G401 (cell line): Measurements from ENCODE around the gene ZNF280D. TPM values are rescaled to one million over a fixed set of nuclear protein-coding genes. Genes with fewer than 3 reads are reported as not detected.
A peak's percentile ranks its signal among the peaks of the same experiment; 100 is the strongest.

Experiments
- DNase-seq: peaks from one replicate; pipeline ENCODE4 v3.0.0-alpha.2; 2015; ENCODE audit warnings: low spot score
- in situ Hi-C: cut with HindIII; loops from 2 replicates; pipeline ENCODE4 v1.10.0; 2016; ENCODE audit warnings: low sequenced_read_pairs, mixed read lengths
- total RNA-seq: library from RNA; depleted of rRNA; stranded (reverse); fragments of >200 nt; shearing (Covaris generic); gene quantifications from 2 replicates; pipeline ENCODE4 v1.2.3, GENCODE V29; 2014

ZNF280D gene
- total RNA-seq, 1 experiment from 2014 or later, result 21.4 TPM

DNA sequence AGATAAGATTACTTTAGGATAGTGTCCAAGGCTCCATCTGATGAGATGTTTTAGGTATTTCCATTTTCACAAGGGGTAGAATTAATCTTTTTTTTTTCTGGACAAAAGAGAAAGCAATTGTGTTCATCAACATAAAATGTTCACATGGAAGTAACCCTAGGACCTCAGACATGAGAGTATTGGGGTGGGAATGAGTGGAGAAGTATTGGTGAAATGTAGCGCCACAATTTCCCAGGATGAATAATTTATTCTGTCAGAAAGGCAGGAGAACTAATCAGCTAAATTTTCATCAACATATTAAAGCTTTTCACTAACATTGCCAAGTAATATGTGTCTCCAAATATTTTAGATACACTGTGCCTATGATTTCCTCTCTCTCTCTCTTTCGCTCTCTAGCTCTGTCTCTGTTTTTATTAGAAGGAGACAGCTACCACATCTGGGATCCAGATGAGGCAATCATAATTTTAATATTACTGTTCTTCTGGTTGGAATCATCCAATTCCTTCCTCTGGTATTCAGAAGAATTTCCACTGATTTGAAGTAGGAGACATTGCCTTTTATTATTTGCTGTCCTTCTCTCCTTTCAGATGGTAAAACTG lies 21.6 kb upstream of the ZNF280D start:
- in situ Hi-C loops, result no loop called here
- no peak for DNase-seq

DNA sequence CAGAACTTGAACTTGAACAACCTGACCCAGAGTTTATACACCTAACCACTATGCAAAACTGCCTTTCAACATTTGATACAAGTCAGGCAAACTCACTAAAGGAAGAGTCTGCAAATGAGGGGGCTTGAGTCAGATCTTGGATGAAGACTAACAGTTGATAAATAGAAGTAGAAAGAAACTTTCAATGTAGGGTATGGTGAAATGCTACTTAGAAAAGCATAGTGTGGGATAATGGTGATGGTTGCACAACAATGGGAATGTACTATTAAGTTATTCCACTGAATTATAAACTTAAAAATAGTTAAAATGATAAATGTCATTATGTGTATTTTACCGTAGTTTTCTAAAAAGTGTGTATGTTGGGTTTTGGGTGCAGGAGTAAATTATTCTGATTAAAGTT lies 19.7 kb upstream of the ZNF280D start:
- DNase-seq, result no peak
- in situ Hi-C loops, result no loop called here

DNA sequence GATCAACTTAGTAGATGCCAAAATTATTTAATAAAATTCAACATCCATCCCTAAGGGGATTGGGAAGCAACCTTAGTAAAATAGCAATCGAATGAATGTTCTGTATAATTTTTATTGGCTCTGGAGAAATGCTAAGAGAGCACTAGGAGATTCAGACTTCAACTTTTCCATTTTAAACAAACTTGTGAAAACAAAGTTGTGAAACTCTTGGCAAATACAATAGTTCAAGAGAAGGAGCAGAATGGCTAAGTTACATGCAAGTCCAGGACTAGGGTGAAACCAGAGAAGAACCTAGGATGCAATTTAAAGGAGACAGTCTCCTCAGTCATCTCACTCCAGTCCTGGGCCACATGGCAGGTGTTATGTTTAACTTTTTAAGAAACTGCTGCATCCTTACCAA lies 16.7 kb upstream of the ZNF280D start:
- in situ Hi-C loops, result no loop called here
- DNase-seq, result no peak

DNA sequence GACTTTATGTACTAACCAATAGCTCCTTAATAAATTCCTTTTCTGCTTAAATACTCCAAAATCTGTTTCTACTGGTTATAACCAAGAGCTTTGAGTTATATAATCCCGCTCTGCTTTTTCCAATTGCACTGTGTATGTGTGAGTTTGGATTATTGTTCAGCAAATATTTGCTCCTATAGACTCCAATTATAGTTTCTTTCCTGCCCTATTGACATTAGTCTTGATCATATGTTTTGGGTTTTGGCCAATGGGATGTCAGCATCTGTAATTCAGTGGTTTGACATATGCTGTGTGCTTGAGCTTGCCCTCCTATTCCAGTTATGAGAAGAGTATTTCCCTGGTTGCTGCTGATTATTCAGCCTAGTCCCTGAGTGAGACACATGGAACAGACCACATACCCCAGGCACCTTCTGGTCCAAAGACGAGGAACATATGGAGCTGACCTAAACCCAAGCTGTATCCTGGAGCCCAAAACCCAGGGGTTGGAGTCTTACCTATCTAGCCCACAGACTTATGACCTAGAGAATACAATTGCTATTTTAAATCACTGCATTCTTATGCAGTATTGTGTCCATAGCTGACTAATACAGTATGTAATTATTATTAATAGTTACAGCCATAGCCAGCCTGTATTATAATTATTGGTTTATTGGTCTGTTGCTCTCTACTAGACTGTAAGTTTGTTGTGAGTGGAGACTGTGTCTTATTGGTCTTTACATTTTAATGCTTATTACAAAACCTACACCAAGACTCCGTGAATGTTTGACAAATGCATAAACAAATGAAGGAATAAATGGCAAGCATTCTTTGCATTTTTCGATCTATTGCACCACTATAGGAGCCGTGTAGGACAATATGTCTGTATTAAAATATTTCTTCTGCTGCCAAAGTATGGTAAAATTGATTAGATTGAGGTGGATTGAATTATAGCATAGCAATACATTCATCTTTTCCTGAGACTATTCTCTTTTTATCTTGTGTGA lies 11.7 kb upstream of the ZNF280D start:
- DNase-seq, result peak; percentile 64
- in situ Hi-C loops, result no loop called here

DNA sequence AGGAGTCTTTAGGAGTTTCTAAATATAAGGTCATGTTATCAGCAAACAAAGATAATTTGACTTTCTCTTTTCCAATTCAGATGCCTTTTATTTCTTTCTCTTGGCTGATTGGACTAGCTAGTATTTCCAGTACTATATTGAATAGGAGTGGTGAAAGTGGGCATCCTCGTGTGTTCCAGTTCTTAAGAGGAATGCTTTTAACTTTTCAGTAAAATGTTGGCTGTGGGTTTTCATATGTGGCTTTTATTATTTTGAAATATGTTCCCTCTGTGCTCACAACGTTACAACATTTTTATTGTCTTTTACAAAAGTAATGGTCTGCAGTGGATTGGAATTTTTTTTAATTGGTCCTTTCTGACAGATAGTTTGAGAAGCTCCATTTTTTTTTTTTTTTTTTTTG lies 8.2 kb upstream of the ZNF280D start:
- no peak for DNase-seq
- in situ Hi-C loops, result no loop called here

DNA sequence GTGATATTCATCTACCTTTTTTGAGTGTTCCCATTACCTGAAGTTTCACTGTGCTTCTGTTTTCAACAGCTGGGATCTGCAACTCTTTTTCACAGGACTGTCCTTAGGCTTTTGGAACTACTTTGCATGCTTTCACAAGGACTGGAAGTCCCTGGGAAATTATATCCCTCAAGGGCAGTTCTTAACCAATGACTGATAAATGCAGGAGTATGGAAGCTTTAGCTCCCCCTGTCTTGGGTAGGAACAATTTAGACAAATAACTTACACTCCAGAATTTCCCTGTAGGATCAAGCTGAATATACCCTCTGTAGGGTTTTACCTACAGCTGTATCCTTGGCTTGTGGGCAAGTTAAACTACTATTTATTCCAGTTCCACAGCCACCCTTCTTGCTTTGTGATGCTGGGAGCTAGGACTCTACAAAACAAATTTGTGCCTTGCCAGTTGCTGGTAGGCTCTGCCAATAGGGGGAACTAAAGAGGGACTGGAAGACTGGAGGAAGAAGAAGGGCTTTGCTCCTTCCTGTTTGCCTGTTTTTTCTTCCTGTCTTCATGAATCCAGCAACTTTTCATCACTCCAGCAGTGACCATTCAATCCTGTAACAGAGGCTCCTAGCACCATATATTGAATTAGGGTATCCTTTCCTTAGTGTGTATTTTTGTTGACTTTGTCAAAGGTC lies 6.8 kb upstream of the ZNF280D start:
- no peak for DNase-seq
- in situ Hi-C loops, result no loop called here

DNA sequence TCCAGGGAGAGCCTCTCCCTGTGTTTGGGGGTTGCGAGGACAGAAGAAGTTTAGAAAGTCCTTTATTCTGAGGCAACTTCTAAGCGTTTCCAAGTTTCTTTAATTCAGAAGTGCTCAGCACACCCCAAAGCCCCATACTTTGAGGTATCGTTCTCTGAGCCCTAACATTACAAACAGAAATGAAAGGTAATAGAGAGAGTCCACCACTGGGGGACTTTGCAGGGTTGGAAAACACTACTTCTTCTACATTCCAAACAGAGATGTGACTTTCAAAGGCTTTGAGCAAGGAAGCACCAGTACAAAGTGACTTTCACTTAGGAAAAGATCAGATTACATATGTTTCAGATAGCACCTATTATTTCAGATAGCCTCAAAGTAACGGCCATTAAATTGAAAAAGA lies 6.2 kb upstream of the ZNF280D start:
- in situ Hi-C loops, result no loop called here
- no peak for DNase-seq

DNA sequence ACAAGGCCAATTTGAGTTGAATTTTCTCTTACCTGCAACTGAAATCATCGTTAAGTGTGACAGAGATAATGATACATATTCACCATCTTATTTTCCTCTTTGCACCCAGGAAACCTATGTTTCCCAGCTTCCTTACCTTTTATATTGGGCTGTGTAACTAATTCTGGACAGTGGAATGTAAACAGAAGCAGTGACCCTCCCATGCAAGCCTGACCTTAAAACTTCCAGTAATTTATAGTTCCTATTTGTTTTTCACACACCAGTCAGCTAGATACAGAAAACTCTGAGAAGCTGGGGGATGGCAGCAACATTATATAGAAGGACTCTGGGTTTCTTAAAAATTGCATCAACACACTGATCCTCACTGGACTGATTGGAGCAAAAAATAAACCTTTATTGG lies 4.5 kb upstream of the ZNF280D start:
- DNase-seq, result no peak
- in situ Hi-C loops, result no loop called here

DNA sequence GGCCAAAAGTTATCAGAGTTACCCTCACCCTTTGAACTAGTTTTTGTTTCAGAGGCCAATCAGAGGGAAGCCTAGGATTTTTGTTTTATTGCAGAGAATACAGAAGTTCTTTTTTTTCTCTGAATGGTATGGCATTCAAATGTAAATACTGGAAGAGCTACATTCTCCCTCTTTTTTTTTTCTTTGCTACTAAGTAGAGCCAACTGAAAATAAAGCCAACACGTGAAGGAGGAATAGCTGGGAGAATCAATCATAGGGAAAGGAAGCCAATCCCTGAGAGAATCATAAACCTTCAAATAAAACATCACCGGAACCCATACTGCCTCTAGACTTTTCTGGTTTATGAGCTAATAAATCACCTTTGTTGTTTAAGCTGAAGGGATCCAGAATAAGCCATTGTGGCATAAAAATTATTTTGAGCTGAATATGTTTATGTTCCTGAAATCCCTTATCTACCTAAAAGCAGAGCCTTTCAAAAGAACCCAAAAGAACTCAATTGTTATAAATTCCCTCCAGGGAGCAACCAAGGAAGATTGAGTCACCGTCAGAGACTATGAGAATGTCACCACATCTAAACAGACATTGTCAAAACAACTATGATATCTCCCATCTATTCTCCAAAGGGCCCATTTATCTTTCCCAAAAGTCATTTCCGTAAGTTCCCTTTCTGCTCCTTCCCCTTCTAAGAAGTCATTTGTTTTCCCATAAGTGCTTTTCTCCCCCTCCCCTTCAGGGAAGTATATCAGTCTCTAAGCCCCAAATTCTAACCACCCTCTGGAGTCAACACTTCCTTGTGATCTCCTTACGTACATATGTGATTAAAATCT lies 3.8 kb upstream of the ZNF280D start:
- no peak for DNase-seq
- in situ Hi-C loops, result no loop called here

DNA sequence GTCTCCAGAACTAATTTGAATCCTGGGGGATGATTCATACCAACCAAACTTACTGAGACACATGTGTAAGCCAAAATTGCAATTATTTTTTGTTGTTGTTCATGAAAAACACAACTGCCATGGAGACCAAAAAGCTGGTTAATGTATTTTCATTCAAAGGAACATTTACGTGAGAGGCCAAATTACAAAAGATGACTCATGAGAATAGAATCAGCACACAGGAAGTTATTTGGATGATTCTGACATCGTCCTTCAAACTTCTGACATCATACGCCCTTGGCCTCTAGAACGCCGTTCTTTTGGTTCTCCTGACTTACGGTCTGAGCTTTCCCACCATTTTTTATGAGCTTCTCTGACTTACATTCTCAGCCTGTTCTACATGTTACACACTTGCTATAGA lies 3.0 kb upstream of the ZNF280D start:
- DNase-seq, result no peak
- in situ Hi-C loops, result no loop called here

DNA sequence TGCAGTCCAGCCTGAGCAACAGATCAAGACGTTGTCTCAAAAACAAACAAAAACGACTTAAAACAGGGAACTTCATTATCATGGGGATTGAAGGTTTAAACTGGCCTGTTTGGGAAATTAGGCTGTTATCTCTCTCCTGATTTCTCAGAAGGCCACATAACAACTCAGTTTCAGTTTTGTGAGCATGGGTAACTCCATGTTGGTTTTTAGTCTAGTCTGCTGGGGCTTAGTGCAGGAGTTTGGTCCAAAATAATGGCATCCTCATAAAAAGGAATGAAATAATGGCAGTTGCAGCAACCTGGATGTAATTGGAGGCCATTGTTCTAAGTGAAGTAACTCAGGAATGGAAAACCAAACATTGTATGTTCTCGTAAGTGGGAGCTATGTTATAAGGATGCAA lies 2.3 kb upstream of the ZNF280D start:
- DNase-seq, result no peak
- in situ Hi-C loops, result no loop called here

DNA sequence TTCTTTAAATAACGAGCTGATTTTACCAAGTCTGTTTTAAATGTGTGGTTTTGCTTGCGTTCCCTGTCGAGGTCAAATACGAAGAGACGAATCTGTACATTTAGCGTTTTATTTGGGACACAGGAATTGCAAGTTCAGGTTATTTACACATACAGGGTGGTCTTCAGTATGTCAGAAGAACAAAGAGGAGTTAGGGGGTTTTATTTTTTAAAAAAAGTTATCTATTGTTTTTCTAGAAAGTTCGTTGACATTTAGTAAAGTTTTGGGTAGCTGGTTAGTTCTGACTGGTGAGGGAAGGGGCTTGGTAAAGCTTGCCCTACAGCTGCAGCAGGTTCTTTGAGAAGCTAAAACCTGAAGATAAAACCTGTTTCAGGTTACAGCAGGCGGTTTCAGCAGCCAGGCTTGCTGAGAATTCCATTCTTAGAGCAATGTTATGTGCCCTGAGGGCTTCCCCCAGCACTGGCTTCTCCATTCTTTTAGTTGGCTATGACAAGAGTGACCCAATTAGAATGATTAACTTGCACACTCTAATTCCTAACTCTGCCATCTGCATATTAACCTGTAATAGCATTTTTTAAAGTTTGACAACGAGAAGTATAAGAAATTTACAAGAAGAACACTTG lies 815 bp upstream of the ZNF280D start:
- in situ Hi-C loops, result no loop called here
- peak; percentile 14 for DNase-seq

DNA sequence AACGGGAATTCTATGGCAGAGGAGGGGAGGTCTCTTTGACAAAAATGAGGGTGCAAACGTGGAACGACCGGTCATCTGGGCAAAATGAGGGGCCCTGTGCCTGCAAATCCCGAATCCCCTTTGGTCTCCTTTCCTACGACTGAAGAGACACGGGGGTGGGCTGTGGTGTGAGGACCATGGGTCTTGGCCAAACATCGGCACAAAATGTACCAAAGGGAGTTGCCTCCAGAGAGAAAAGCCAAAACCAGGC lies 498 bp downstream of the ZNF280D start:
- in situ Hi-C loops, result no loop called here

DNA sequence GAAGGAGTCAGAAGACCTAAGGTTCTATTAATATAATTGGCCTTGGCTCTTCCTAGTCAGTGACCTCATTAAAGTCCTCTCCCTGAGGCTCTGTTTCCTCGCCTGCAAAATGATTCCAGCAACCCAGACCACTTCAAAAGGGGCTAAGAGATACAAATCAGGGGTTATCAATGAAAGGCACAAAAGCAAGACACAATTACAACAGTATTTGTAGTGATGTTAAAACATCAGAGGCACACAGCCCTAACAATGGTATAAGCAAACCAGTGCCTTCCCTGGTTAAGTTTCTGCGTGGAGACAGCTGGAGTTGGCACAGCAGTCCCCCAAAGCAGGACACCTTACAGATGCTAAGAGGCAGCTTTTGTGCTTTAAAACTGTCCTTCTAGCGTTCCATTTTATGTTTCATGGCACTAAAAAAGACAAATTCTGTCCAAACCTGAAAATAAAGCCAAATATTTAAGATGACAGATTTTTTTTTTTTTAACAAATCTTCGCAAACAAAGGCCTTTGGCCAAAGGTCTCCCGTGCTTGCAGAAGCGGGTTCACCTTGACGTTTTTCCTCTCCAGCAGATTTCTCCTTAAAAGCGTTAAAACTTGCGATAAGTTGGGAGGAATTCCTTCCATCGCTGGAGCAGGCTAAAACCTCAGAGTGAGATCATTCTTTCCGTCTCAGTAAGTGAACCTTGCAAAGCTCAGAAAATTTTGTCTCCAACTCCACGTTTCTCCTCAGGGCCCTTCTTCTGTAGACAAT lies 999 bp downstream of the ZNF280D start:
- in situ Hi-C loops, result no loop called here

More for the DNA sequence above, 498 bp downstream of the ZNF280D start:
- DNase-seq, result peak; percentile 68

DNA sequence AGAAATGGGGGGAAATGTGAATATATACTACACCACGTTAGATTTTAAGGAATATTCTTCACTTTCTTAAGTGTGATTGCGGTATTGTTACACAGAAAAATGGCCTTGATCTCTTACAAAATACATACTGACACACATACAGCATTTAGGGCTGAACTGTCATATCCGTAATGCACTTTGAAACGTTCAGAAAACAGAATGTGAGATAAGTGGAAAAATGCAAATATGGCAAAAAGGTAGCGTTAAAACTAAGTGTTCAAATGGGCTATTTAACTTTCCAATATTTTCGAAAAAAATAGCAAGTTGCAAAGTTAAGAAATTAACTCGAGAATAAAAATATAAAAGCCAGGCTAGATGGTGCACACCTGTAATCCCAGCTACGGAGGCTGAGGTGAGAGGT lies 1.8 kb downstream of the ZNF280D start:
- in situ Hi-C loops, result no loop called here
- no peak for DNase-seq

More for the DNA sequence above, 999 bp downstream of the ZNF280D start:
- peak; percentile 52 for DNase-seq

DNA sequence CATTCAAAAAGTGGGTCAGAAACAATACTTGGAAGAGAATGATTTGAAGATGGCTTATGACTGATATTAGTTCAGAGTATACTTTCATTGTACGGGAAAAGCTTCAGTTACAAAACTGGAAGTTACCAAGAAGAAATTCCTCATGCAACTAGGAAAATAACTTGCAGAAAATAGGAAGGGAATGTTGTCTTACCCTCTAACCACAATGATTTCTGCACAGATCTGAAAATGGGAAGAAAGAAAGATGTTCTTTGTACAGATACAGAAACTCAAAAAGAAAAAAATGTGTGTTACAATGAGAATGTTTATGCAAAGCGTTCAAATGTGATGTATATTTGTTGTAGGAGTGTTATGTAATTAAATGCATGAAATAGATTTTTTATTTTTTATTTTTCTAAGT lies 3.7 kb downstream of the ZNF280D start:
- peak; percentile 10 for DNase-seq
- in situ Hi-C loops, result no loop called here

DNA sequence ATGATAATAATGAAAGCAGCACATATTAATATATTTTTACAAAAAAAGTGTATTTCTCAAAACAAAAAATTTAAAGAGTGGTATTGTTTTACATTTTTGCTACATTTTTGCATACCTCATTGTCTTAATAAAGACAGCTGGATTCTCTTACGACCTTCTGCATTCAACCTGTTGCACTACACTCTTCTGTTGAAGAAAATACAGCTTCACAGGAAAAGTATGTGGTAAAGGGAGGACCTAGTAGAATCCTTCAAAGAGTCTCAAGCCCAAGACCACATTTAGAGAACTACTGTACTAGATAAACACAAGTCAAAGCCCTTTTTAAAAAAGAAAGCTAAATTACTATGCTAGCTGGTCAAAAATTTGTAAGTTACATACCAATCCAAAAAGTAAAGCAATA lies 7.9 kb downstream of the ZNF280D start:
- in situ Hi-C loops, result no loop called here
- no peak for DNase-seq

DNA sequence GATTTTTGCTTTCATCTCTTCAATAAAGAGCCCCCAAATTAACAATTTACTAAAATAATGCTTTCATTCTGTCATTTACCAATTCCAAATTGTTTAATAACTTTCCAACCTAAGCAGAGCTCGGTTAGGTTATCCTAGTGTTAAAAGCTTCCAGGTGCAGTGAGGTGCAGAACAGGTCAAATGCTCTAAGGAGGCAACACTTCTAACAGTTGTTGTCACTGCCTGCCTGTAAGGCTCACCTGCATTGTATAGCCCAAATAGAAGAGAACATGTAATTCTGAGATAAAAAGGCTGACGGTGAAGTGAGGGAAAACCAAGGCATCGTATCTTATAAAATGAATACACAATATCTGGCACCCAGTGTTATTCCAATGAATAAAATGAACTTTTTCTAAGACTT lies 9.1 kb downstream of the ZNF280D start:
- in situ Hi-C loops, result no loop called here
- DNase-seq, result no peak

DNA sequence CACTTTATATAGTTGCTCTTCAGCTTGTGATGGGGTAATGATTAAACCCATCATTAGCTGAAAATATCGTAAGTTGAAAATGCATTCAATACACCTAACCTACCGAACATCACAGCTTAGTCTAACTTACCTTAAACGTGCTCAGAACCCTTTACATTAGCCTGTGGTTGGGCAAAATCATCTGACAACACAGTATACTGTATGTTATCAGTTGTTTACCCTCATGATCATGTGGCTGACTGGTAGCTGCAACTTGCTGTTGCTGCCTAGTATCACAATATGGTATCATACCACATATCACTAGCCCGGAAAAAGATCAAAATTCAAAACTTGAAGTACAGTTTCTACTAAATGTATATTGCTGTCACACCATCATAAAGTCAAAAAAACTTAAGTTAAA lies 9.5 kb downstream of the ZNF280D start:
- in situ Hi-C loops, result no loop called here
- no peak for DNase-seq
